HEK293 (cell line): ENCODE results near the gene ZNF469.

Experiments used
- MYNN ChIP-seq: fragments of 450-650 bp; formaldehyde crosslinking; IDR thresholded peaks from 2 replicates; pipeline ENCODE4 v1.5.1; 2016; ENCODE audit warnings: missing biosample characterization, missing genetic modification characterization, borderline replicate concordance
- ZNF140 ChIP-seq: fragments of 450-650 bp; formaldehyde crosslinking; IDR thresholded peaks from 2 replicates; pipeline ENCODE4 v1.5.1; 2016; ENCODE audit warnings: missing biosample characterization, missing genetic modification characterization
- ZNF518A ChIP-seq: fragments of 450-650 bp; formaldehyde crosslinking; conservative IDR thresholded peaks from 2 replicates; pipeline ENCODE4 v1.5.1; 2016; ENCODE audit warnings: low read depth, missing biosample characterization, missing genetic modification characterization
- ZNF768 ChIP-seq: fragments of 450-650 bp; formaldehyde crosslinking; IDR thresholded peaks from 2 replicates; pipeline ENCODE4 v1.5.1; 2018; ENCODE audit warnings: missing biosample characterization, mild to moderate bottlenecking, missing genetic modification characterization
- TF ChIP-seq, protein P1 (sequence below): fragments of 450-650 bp; formaldehyde crosslinking; IDR thresholded peaks from 2 replicates; pipeline ENCODE4 v1.5.1; 2016; ENCODE audit warnings: missing biosample characterization, missing genetic modification characterization
- TF ChIP-seq, protein P2 (sequence below): fragments of 450-650 bp; formaldehyde crosslinking; IDR thresholded peaks from 2 replicates; pipeline ENCODE4 v1.5.1; 2016; ENCODE audit warnings: missing biosample characterization, missing genetic modification characterization

DNA sequence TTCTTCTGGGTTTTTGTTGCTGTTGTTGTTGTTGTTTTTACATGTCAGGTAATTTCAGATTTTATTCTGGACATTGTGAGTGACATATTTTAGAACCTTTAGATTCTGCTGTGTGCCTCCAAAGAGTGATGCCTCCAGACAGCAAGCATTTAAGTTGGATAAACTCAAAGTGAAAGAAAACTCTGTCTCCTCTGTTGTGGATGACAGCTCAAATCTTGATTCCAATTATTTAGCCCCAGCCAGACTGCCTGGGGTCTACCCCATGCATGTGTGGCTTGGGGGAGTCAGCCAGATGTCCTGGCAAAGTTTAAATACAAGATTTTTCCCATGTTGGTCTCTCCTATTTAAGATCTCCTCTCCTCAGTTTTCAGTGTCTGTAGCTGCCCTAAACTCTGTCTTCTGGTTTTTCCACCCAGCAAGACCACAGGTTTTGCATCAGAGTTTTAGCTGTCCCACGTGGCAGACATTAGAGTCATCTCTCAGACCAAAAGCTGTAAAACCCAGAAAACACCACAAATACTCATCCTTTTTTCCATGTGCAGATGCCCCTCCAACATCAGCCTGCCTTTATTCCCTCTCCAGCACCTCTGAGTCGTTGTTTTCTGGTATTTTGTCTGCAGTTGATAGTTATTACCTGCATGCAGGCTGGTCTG is 19.4 kb upstream of the ZNF469 start:
- no peak for TF ChIP-seq ZNF518A (tag by site-specific recombination)
- TF ChIP-seq, protein P1, sequence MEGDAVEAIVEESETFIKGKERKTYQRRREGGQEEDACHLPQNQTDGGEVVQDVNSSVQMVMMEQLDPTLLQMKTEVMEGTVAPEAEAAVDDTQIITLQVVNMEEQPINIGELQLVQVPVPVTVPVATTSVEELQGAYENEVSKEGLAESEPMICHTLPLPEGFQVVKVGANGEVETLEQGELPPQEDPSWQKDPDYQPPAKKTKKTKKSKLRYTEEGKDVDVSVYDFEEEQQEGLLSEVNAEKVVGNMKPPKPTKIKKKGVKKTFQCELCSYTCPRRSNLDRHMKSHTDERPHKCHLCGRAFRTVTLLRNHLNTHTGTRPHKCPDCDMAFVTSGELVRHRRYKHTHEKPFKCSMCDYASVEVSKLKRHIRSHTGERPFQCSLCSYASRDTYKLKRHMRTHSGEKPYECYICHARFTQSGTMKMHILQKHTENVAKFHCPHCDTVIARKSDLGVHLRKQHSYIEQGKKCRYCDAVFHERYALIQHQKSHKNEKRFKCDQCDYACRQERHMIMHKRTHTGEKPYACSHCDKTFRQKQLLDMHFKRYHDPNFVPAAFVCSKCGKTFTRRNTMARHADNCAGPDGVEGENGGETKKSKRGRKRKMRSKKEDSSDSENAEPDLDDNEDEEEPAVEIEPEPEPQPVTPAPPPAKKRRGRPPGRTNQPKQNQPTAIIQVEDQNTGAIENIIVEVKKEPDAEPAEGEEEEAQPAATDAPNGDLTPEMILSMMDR (tag by site-specific recombination), result no peak
- TF ChIP-seq, protein P2, sequence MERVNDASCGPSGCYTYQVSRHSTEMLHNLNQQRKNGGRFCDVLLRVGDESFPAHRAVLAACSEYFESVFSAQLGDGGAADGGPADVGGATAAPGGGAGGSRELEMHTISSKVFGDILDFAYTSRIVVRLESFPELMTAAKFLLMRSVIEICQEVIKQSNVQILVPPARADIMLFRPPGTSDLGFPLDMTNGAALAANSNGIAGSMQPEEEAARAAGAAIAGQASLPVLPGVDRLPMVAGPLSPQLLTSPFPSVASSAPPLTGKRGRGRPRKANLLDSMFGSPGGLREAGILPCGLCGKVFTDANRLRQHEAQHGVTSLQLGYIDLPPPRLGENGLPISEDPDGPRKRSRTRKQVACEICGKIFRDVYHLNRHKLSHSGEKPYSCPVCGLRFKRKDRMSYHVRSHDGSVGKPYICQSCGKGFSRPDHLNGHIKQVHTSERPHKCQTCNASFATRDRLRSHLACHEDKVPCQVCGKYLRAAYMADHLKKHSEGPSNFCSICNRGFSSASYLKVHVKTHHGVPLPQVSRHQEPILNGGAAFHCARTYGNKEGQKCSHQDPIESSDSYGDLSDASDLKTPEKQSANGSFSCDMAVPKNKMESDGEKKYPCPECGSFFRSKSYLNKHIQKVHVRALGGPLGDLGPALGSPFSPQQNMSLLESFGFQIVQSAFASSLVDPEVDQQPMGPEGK (tag by site-specific recombination), result no peak
- TF ChIP-seq MYNN (tag by site-specific recombination), result no peak
- TF ChIP-seq ZNF140 (tag by site-specific recombination), result no peak
- no peak for TF ChIP-seq ZNF768
